ENCODE measurements around the gene YTHDF1. TPM values are rescaled to one million over a fixed set of nuclear protein-coding genes. Genes with fewer than 3 reads are reported as not detected.

Gene YTHDF1
- total RNA-seq, 1 donor from 2014 or later = 44.9 TPM

DNA sequence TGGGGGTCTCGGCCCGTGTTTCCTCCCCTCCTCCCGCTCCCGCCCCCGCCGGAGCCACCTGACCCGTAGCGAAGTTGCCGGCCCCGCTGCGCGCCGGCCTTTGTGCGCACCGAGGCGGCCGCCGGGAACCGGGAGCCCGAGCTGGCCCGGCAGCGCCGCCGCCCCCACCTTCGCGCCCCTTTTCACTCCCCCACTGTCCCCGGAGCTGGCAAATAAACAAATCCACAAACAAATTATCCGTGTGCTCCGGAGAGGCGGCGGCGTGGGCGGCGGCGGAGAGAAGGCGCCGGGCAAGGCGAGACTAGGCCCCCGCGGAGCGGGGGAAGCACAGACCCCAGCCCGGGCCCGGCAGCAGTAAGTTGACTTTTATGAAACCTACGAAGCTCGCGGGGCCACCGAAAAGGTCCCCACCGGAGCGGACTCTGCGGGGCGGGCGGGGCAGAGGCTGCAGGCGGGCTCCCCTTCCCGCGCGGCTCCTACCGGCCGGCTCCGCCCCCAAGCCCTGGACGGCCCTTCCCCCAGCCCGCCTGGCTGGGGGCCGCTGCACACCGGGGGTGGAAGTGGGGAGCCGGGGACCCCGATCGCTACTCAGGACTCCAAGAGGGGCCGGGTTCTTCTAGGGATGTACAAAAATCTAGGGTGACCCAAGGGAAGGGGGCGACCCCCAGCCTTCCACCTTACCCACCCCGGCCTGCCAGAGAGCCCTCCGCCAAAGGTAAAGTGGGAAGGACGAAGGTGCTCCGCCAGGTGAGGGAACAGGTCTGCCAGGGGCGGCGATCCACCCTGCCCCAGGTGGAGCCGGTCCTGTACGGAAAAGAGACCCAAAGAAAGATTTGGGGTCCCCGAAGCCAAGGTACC is 40.7 kb downstream of the YTHDF1 start:
- Mint-ChIP-seq H3K36me3 (ENCODE audit: unreplicated experiment) (no peaks in the 10 kb centered on the region), H3K27me3 (ENCODE audit: unreplicated experiment) (peaks cover 51% of the 10 kb centered on the region), H3K4me1 (ENCODE audit: unreplicated experiment) (peaks cover 9% of the 10 kb centered on the region), H3K27ac (ENCODE audit: unreplicated experiment) (no peak overlapping the region), H3K9me3 (ENCODE audit: unreplicated experiment) (no peaks in the 10 kb centered on the region), H3K4me3 (ENCODE audit: unreplicated experiment) (no peak overlapping the region)
- TF ChIP-seq, protein P1, sequence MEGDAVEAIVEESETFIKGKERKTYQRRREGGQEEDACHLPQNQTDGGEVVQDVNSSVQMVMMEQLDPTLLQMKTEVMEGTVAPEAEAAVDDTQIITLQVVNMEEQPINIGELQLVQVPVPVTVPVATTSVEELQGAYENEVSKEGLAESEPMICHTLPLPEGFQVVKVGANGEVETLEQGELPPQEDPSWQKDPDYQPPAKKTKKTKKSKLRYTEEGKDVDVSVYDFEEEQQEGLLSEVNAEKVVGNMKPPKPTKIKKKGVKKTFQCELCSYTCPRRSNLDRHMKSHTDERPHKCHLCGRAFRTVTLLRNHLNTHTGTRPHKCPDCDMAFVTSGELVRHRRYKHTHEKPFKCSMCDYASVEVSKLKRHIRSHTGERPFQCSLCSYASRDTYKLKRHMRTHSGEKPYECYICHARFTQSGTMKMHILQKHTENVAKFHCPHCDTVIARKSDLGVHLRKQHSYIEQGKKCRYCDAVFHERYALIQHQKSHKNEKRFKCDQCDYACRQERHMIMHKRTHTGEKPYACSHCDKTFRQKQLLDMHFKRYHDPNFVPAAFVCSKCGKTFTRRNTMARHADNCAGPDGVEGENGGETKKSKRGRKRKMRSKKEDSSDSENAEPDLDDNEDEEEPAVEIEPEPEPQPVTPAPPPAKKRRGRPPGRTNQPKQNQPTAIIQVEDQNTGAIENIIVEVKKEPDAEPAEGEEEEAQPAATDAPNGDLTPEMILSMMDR (IDR thresholded peaks at IDR 0.05) = no peak
- no peak for DNase-seq (ENCODE audit: extremely low spot score, unreplicated experiment)

DNA sequence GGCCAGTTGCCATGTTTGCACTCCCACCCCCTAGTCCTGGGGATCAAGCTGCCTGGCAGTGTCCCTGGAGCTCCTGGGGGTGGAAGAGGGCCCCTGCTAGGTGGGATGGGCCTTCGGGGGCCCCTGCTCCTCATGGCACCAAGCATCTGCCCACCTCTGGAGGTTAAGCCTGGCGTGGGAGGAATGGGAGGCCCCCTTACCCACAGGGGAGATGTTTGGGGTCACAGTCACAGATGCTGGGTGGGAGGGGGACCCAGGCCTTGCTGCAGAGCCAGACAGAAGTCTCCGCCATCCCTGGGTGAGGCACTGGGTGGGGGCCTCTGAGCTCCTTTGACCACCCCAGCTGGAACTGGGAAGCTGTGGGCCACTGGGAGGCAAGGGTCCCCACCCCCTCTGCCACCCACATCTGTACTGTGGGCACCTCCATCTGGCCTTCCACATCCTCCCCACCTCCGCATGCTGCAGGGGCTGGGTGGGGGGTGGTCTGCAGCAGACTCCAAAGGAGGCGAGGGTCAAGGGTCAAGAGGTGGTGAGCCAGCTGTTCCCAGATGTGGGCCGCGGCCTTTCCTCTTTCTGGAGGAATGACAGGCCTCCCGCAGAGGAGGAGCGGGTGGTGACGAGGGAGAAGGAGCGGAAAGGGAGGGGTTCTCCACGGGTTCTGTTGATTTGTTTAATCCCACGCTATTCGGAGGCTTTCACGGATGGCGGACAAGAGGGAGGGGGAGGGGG is 41.5 kb downstream of the YTHDF1 start:
- H3K27me3 Mint-ChIP-seq (ENCODE audit: unreplicated experiment) = peaks cover 50% of the 10 kb centered on the region
- H3K4me3 Mint-ChIP-seq (ENCODE audit: unreplicated experiment) = no peak overlapping the region

DNA sequence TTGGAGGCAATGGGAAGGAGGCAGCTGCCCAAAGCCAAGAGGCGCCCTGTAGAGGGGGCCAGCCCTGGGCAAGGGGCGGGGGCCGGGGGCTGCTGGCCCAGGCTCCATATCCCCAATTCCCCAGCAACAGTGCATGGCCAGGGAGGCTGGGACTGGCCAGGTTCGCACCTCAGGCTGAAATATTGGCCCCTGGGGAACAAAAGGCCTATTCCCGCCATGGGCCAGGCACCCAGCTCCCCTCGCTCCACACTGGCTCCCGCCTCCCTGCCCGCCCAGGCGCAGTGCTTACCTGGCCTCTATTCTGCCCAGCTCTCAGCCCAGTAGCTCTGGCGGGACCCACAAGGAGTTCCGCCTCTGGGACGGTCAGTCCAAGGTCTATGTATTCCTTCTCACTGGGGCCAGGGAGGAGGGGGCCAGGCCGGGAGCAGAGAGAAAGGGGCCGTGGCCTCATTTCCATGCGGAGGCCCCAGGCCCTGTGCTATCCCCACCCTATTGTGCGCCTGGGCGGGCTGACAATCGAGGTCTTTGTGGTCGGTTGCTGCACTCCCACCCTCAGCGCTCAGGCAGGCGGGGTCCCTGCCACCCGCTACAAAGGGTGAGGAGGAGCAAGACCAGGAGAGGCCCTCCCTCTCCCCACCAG is 42.3 kb downstream of the YTHDF1 start:
- Mint-ChIP-seq H3K9me3 (ENCODE audit: unreplicated experiment) (no peaks in the 10 kb centered on the region), H3K27me3 (ENCODE audit: unreplicated experiment) (peaks cover 49% of the 10 kb centered on the region), H3K4me3 (ENCODE audit: unreplicated experiment) (no peak overlapping the region), H3K36me3 (ENCODE audit: unreplicated experiment) (no peaks in the 10 kb centered on the region), H3K4me1 (ENCODE audit: unreplicated experiment) (peaks cover 7% of the 10 kb centered on the region), H3K27ac (ENCODE audit: unreplicated experiment) (no peak overlapping the region)
- DNase-seq (ENCODE audit: extremely low spot score, unreplicated experiment) = no peak
- TF ChIP-seq, protein P1 (IDR thresholded peaks at IDR 0.05) = no peak

More for the DNA sequence above, 41.5 kb downstream of the YTHDF1 start:
- H3K36me3 Mint-ChIP-seq (ENCODE audit: unreplicated experiment) = no peaks in the 10 kb centered on the region
- no peaks in the 10 kb centered on the region for H3K9me3 Mint-ChIP-seq (ENCODE audit: unreplicated experiment)
- no peak overlapping the region for H3K27ac Mint-ChIP-seq (ENCODE audit: unreplicated experiment)
- peaks cover 8% of the 10 kb centered on the region for H3K4me1 Mint-ChIP-seq (ENCODE audit: unreplicated experiment)
- TF ChIP-seq, protein P1 (IDR thresholded peaks at IDR 0.05) = no peak
- DNase-seq (ENCODE audit: extremely low spot score, unreplicated experiment) = no peak

DNA sequence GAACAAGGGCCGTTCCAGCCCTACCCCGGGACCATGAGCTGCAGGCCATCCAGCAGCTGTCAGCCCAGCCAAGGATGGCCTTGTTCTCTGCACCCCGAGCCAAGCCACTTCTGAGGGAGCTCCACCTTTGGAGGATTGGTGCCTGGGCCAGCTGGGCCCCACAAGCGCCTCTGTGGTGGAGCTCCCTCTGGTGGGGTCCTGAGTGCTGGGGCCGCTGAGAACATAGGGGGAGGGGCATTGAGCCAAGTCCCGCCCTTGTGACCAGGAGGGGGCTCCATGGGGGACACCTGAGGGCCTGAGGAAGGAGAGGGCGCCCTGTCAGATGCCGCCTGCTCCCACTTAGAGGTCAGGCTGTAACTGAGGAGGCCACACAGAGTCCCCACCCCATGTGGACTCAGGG is 43.2 kb downstream of the YTHDF1 start:
- TF ChIP-seq, protein P1 (IDR thresholded peaks at IDR 0.05) = no peak
- peaks cover 5% of the 10 kb centered on the region for H3K4me1 Mint-ChIP-seq (ENCODE audit: unreplicated experiment)
- H3K27ac Mint-ChIP-seq (ENCODE audit: unreplicated experiment) = no peak overlapping the region
- no peaks in the 10 kb centered on the region for H3K36me3 Mint-ChIP-seq (ENCODE audit: unreplicated experiment)
- no peak for DNase-seq (ENCODE audit: extremely low spot score, unreplicated experiment)
- H3K27me3 Mint-ChIP-seq (ENCODE audit: unreplicated experiment) = peaks cover 47% of the 10 kb centered on the region
- no peak overlapping the region for H3K4me3 Mint-ChIP-seq (ENCODE audit: unreplicated experiment)
- no peaks in the 10 kb centered on the region for H3K9me3 Mint-ChIP-seq (ENCODE audit: unreplicated experiment)

Measured in osteocyte (in vitro differentiated cells).